ENCODE results near the gene NADK. TPM values are rescaled to one million over a fixed set of nuclear protein-coding genes. Genes with fewer than 3 reads are reported as not detected.

Gene NADK
- total RNA-seq, 1 donor from 2014 or later = 37.8 TPM

DNA sequence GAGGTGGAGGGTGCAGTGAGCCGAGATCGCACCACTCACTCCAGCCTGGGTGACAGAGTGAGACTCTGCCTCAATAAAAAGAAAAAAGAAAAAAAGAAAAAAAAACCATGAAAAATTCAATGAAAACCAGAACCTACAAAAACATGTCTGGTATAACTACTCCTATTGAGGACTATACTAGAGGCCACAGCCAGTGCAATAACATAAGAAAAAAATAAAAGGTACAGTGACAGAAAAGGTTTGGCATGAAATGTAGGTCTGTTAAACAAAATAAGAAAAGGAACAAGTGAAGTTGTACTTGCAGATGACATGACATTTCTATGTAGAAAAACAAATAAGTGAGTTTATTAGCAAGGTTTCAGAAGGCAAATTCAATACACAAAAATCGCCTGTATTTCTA, 8.2 kb downstream of the NADK start:
- Mint-ChIP-seq H3K4me3 (no peak overlapping the region), H3K27me3 (ENCODE audit: insufficient read depth, low read depth) (peaks cover 2% of the 10 kb centered on the region), H3K4me1 (peaks cover 2% of the 10 kb centered on the region), H3K9me3 (peaks cover 29% of the 10 kb centered on the region), H3K36me3 (peaks cover 39% of the 10 kb centered on the region), H3K27ac (no peak overlapping the region)
- H2AFZ ChIP-seq (replicated peaks) = no peak overlapping the region
- H3K79me2 ChIP-seq (ENCODE audit: low read depth) = peaks cover 97% of the 10 kb centered on the region
- H3K36me3 ChIP-seq = no peaks in the 10 kb centered on the region
- H3K4me3 ChIP-seq = no peak overlapping the region
- no peak overlapping the region for H3K9ac ChIP-seq
- DNase-seq (ENCODE audit: low spot score) = no peak
- H3K27me3 ChIP-seq = no peaks in the 10 kb centered on the region
- H3K9me3 ChIP-seq (ENCODE audit: low read depth) = no peaks in the 10 kb centered on the region
- no peak overlapping the region for H3K4me2 ChIP-seq
- peaks cover 3% of the 10 kb centered on the region for H3K4me1 ChIP-seq
- peaks cover 11% of the 10 kb centered on the region for H4K20me1 ChIP-seq (ENCODE audit: low read depth)
- no peak overlapping the region for H3K27ac ChIP-seq
- peaks cover under 1% of the 10 kb centered on the region for H3F3A ChIP-seq (ENCODE audit: low read depth)
- no peak for TF ChIP-seq EZH2phosphoT487 (IDR thresholded peaks at IDR 0.05)
- no peak for TF ChIP-seq EZH2 (IDR thresholded peaks at IDR 0.05)

DNA sequence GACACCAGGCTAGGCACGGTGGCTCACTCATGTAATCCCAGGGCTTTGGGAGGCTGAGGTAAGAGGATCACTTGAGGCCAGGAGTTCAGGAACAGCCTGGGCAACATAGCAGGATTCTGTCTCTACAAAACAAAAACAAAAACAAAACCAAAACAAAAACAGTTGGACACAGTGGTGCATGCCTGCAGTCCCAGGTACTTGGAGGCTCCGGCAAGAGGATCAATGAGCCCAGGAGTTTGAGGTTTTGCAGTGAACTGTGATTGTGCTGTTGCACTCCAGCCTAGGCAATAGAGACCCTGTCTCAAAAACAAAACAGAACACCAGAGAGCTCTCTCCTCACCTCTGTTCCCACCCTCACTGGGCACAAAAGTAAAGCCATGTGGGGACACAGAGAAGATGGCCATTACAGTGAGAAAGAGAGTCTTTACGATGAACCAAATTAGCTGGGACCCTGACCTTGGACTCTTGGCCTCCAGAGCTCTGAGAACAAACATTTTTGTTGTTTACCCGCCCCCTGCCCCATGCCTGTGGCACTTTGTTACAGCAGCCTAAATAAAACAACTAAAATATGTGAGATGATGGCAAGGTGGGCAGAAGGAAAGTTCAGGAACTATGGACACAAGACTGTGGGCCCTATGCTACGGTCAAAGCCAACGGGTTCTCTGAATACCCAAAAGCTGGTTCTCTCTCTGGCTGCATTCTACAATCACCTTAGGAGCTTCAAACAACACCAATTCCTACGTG, 9.8 kb downstream of the NADK start:
- H3K9ac ChIP-seq = no peak overlapping the region
- H3K36me3 ChIP-seq = no peaks in the 10 kb centered on the region
- H3K27ac ChIP-seq = no peak overlapping the region
- Mint-ChIP-seq H3K36me3 (peaks cover 42% of the 10 kb centered on the region), H3K27ac (no peak overlapping the region), H3K4me1 (no peaks in the 10 kb centered on the region), H3K27me3 (ENCODE audit: insufficient read depth, low read depth) (peaks cover 2% of the 10 kb centered on the region), H3K4me3 (no peak overlapping the region), H3K9me3 (peaks cover 29% of the 10 kb centered on the region)
- H3K79me2 ChIP-seq (ENCODE audit: low read depth) = peaks cover 87% of the 10 kb centered on the region
- DNase-seq (ENCODE audit: low spot score) = no peak
- no peaks in the 10 kb centered on the region for H3K9me3 ChIP-seq (ENCODE audit: low read depth)
- peaks cover 3% of the 10 kb centered on the region for H4K20me1 ChIP-seq (ENCODE audit: low read depth)
- no peaks in the 10 kb centered on the region for H3F3A ChIP-seq (ENCODE audit: low read depth)
- H3K4me3 ChIP-seq = no peak overlapping the region
- H3K27me3 ChIP-seq = no peaks in the 10 kb centered on the region
- no peak overlapping the region for H2AFZ ChIP-seq (replicated peaks)
- no peak overlapping the region for H3K4me2 ChIP-seq
- H3K4me1 ChIP-seq = no peaks in the 10 kb centered on the region
- TF ChIP-seq, protein P1, sequence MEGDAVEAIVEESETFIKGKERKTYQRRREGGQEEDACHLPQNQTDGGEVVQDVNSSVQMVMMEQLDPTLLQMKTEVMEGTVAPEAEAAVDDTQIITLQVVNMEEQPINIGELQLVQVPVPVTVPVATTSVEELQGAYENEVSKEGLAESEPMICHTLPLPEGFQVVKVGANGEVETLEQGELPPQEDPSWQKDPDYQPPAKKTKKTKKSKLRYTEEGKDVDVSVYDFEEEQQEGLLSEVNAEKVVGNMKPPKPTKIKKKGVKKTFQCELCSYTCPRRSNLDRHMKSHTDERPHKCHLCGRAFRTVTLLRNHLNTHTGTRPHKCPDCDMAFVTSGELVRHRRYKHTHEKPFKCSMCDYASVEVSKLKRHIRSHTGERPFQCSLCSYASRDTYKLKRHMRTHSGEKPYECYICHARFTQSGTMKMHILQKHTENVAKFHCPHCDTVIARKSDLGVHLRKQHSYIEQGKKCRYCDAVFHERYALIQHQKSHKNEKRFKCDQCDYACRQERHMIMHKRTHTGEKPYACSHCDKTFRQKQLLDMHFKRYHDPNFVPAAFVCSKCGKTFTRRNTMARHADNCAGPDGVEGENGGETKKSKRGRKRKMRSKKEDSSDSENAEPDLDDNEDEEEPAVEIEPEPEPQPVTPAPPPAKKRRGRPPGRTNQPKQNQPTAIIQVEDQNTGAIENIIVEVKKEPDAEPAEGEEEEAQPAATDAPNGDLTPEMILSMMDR (IDR thresholded peaks at IDR 0.05) = no peak
- TF ChIP-seq EZH2 (IDR thresholded peaks at IDR 0.05) (no peak), EZH2phosphoT487 (IDR thresholded peaks at IDR 0.05) (no peak)

DNA sequence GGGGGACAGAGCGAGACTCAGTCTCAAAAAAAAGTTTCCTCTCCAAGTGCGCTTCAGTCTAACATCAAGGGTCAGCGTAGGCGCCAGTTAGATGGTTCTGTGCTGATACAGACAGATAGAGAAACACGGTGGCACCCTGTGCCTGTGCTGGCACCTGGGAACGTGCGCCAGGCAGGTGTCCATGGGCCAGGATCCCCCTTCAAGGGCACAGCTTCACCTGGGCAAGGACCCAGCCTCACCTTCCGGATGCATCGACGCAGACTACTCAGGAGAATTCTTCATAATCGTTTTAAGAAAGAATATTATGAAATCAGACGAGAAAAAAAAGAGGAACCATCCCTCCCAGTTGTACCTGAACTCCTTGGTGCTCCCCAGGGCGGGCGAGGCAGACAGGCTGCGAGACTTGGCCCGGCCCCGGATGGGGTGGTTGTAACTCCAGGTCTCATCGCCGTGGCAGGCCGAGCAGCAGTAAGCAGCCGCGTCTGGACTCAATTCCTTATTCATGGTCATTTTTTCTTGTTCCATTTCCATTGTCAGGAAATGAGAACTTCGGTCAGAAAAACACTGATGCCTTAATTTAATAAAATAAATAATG, 13.3 kb downstream of the NADK start:
- Mint-ChIP-seq H3K27me3 (ENCODE audit: insufficient read depth, low read depth) (peaks cover 2% of the 10 kb centered on the region), H3K4me3 (no peak overlapping the region), H3K4me1 (no peaks in the 10 kb centered on the region), H3K36me3 (peaks cover 28% of the 10 kb centered on the region), H3K9me3 (peaks cover 11% of the 10 kb centered on the region), H3K27ac (peak overlapping the region; percentile 50)
- Histone ChIP-seq H3K4me1 (no peaks in the 10 kb centered on the region), H3K9me3 (ENCODE audit: low read depth) (no peaks in the 10 kb centered on the region), H3K4me2 (no peak overlapping the region), H3K4me3 (no peak overlapping the region), H3K79me2 (ENCODE audit: low read depth) (peaks cover 53% of the 10 kb centered on the region), H3K36me3 (no peaks in the 10 kb centered on the region), H2AFZ (replicated peaks) (no peak overlapping the region), H3F3A (ENCODE audit: low read depth) (no peaks in the 10 kb centered on the region), H3K27ac (no peak overlapping the region), H3K9ac (no peak overlapping the region), H4K20me1 (ENCODE audit: low read depth) (peaks cover 3% of the 10 kb centered on the region), H3K27me3 (no peaks in the 10 kb centered on the region)
- TF ChIP-seq EZH2phosphoT487 (IDR thresholded peaks at IDR 0.05) = no peak
- TF ChIP-seq EZH2 (IDR thresholded peaks at IDR 0.05) = no peak
- TF ChIP-seq, protein P1 (IDR thresholded peaks at IDR 0.05) = no peak
- no peak for DNase-seq (ENCODE audit: low spot score)
